IMR-90 (cell line): Measurements from ENCODE around the gene STRIP2. TPM values are rescaled to one million over a fixed set of nuclear protein-coding genes. Genes with fewer than 3 reads are reported as not detected.

Experiments
- ATAC-seq: fragments of 200-7000 bp; cut with Tn5 transposase; 2 replicates; pipeline ENCODE4 v1.9.1; 2020; ENCODE audit warnings: low read depth, mild to moderate bottlenecking, moderate library complexity
- BruUV-seq: library from RNA; stranded (reverse); fragments of 400-500 nt; replicated peaks from 2 replicates; lab custom pipeline; 2021; lab: Mats Ljungman, UMichigan
- CTCF ChIA-PET: fragments of 300-600 bp; formaldehyde crosslinking; extraction: SDS; loops from one replicate; lab custom pipeline; 2021; ENCODE audit warnings: antibody characterized with exemption; lab: Yijun Ruan, JAX
- POLR2A ChIA-PET: fragments of 300-600 bp; sonication (Branson Sonifier 250); formaldehyde crosslinking; loops from one replicate; lab custom pipeline; 2022; ENCODE audit warnings: antibody characterized with exemption; ENCODE audit not compliant: unreplicated experiment; lab: Charles Lee
- DNase-seq: peaks from one replicate; pipeline ENCODE4 v3.0.0; 2013
- H2AFZ ChIP-seq: replicated peaks from 2 replicates; pipeline ENCODE3; 2013; ENCODE audit warnings: low read length, mild to moderate bottlenecking; ENCODE audit not compliant: poor library complexity
- H2AK5ac ChIP-seq: 2 replicates; pipeline ENCODE4 v1.6.1; 2013; ENCODE audit warnings: low read depth, low read length, inconsistent platforms
- H2AK9ac ChIP-seq: replicated peaks from 2 replicates; pipeline ENCODE3; 2013; ENCODE audit warnings: mild to moderate bottlenecking, low read depth, low read length, moderate library complexity; ENCODE audit not compliant: poor library complexity
- H2BK120ac ChIP-seq: 2 replicates; pipeline ENCODE4 v1.6.1; 2013; ENCODE audit warnings: low read depth, low read length, inconsistent platforms
- H2BK15ac ChIP-seq: 3 replicates; pipeline ENCODE4 v1.6.1; 2013; ENCODE audit warnings: low read depth, low read length, inconsistent platforms
- H2BK20ac ChIP-seq: 2 replicates; pipeline ENCODE4 v1.6.1; 2013; ENCODE audit warnings: low read depth, mild to moderate bottlenecking, inconsistent platforms, low read length, moderate library complexity
- H2BK5ac ChIP-seq: 2 replicates; pipeline ENCODE4 v1.6.1; 2013; ENCODE audit warnings: mild to moderate bottlenecking, low read depth, low read length, inconsistent platforms; ENCODE audit not compliant: poor library complexity, severe bottlenecking
- H3K14ac ChIP-seq: replicated peaks from 2 replicates; pipeline ENCODE4 v1.6.1; 2013; ENCODE audit warnings: low read depth, low read length, inconsistent platforms
- H3K18ac ChIP-seq: 2 replicates; pipeline ENCODE4 v1.6.1; 2013; ENCODE audit warnings: low read depth, low read length, control low read depth
- H3K23ac ChIP-seq: 2 replicates; pipeline ENCODE4 v1.6.1; 2013; ENCODE audit warnings: low read depth, low read length, inconsistent platforms
- H3K27ac ChIP-seq: 2 replicates; pipeline ENCODE4 v1.5.1; 2013; ENCODE audit warnings: mild to moderate bottlenecking, control low read depth, low read length; ENCODE audit not compliant: insufficient read depth
- H3K27me3 ChIP-seq: 2 replicates; pipeline ENCODE4 v1.6.1; 2013; ENCODE audit warnings: low read length; ENCODE audit not compliant: control insufficient read depth, insufficient read depth
- H3K36me3 ChIP-seq: 2 replicates; pipeline ENCODE4 v1.6.1; 2013; ENCODE audit warnings: low read length, mixed read lengths; ENCODE audit not compliant: control insufficient read depth, insufficient read depth
- H3K4ac ChIP-seq: 2 replicates; pipeline ENCODE4 v1.6.1; 2013; ENCODE audit warnings: low read depth, low read length, inconsistent platforms
- H3K4me1 ChIP-seq: 2 replicates; pipeline ENCODE4 v1.6.1; 2013; ENCODE audit warnings: low read length, mixed read lengths; ENCODE audit not compliant: control insufficient read depth, insufficient read depth
- H3K4me2 ChIP-seq: 2 replicates; pipeline ENCODE4 v1.6.1; 2013; ENCODE audit warnings: low read depth, mild to moderate bottlenecking, control low read depth, low read length, moderate library complexity
- H3K4me3 ChIP-seq: 2 replicates; pipeline ENCODE4 v1.5.1; 2013; ENCODE audit warnings: low read depth, mild to moderate bottlenecking, control low read depth, low read length, moderate library complexity; ENCODE audit not compliant: insufficient read depth
- H3K56ac ChIP-seq: 2 replicates; pipeline ENCODE4 v1.6.1; 2013; ENCODE audit warnings: low read length, inconsistent platforms; ENCODE audit not compliant: insufficient read depth; ENCODE audit errors: extremely low read depth
- H3K79me1 ChIP-seq, 2 experiments: 2 replicates each; pipeline ENCODE4 v1.6.1; 2013; ENCODE audit warnings: low read length in 2 of 2, inconsistent platforms in 1 of 2, low read depth in 1 of 2
- H3K9ac ChIP-seq: 2 replicates; pipeline ENCODE4 v1.6.1; 2013; ENCODE audit warnings: low read depth, low read length, control low read depth
- H3K9me1 ChIP-seq: 2 replicates; pipeline ENCODE4 v1.6.1; 2013; ENCODE audit warnings: low read length, inconsistent platforms; ENCODE audit not compliant: insufficient read depth
- H3K9me3 ChIP-seq: 2 replicates; pipeline ENCODE4 v1.6.1; 2013; ENCODE audit warnings: low read length; ENCODE audit not compliant: control insufficient read depth, insufficient read depth
- H4K20me1 ChIP-seq: 2 replicates; pipeline ENCODE4 v1.6.1; 2013; ENCODE audit warnings: low read length, inconsistent platforms; ENCODE audit not compliant: insufficient read depth
- H4K5ac ChIP-seq: 2 replicates; pipeline ENCODE4 v1.6.1; 2013; ENCODE audit warnings: mild to moderate bottlenecking, low read depth, low read length, control low read depth
- H4K8ac ChIP-seq, 2 experiments: 2 replicates each; pipeline ENCODE4 v1.6.1; 2013; ENCODE audit warnings: low read depth in 2 of 2, low read length in 2 of 2, control low read depth in 1 of 2, inconsistent platforms in 1 of 2
- H4K91ac ChIP-seq: 2 replicates; pipeline ENCODE4 v1.6.1; 2013; ENCODE audit warnings: low read depth, low read length, inconsistent platforms; ENCODE audit not compliant: insufficient read depth
- BHLHE40 ChIP-seq: fragments of 150-350 bp; IDR thresholded peaks from 2 replicates; pipeline ENCODE4 v1.6.1; 2016; ENCODE audit warnings: mild to moderate bottlenecking, low read depth, low read length
- CEBPB ChIP-seq: IDR thresholded peaks from 2 replicates; pipeline ENCODE4 v1.6.1; 2012; ENCODE audit warnings: low read depth, low read length, improper control_type of control experiment
- CHD1 ChIP-seq: IDR thresholded peaks from 2 replicates; pipeline ENCODE4 v1.6.1; 2012; ENCODE audit warnings: low read depth, low read length, improper control_type of control experiment
- FOS ChIP-seq: fragments of 150-350 bp; IDR thresholded peaks from 2 replicates; pipeline ENCODE4 v1.6.1; 2016; ENCODE audit warnings: low read depth, low read length
- MAFK ChIP-seq: IDR thresholded peaks from 2 replicates; pipeline ENCODE4 v1.6.1; 2012; ENCODE audit warnings: low read depth, low read length, improper control_type of control experiment
- MAZ ChIP-seq: IDR thresholded peaks from 2 replicates; pipeline ENCODE4 v1.6.1; 2012; ENCODE audit warnings: low read depth, mild to moderate bottlenecking, low read length, improper control_type of control experiment, moderate library complexity, borderline replicate concordance
- MXI1 ChIP-seq: IDR thresholded peaks from 2 replicates; pipeline ENCODE4 v1.6.1; 2012; ENCODE audit warnings: low read depth, mild to moderate bottlenecking, low read length, moderate library complexity, borderline replicate concordance
- NFE2L2 ChIP-seq: fragments of 150-350 bp; IDR thresholded peaks from 2 replicates; pipeline ENCODE4 v1.6.1; 2016; ENCODE audit warnings: low read depth, mild to moderate bottlenecking, low read length
- POLR2A ChIP-seq: IDR thresholded peaks from 2 replicates; pipeline ENCODE4 v1.6.1; 2012; ENCODE audit warnings: mild to moderate bottlenecking, low read depth, low read length
- RAD21 ChIP-seq: IDR thresholded peaks from 2 replicates; pipeline ENCODE4 v1.6.1; 2012; ENCODE audit warnings: low read length, improper control_type of control experiment
- RCOR1 ChIP-seq: IDR thresholded peaks from 2 replicates; pipeline ENCODE4 v1.6.1; 2012; ENCODE audit warnings: mild to moderate bottlenecking, low read length, improper control_type of control experiment; ENCODE audit not compliant: insufficient replicate concordance
- RFX5 ChIP-seq: IDR thresholded peaks from 2 replicates; pipeline ENCODE4 v1.8.0; 2012; ENCODE audit warnings: low read depth, mild to moderate bottlenecking, low read length, moderate library complexity
- SMC3 ChIP-seq: fragments of 150-350 bp; IDR thresholded peaks from 2 replicates; pipeline ENCODE4 v1.6.1; 2016; ENCODE audit warnings: low read depth, mild to moderate bottlenecking, antibody characterized with exemption, low read length, moderate library complexity
- whole genome bisulfite sequencing, 2 experiments: methylation state at CpG; one replicate each; pipeline versions ENCODE4 v1.1.5 to v1.1.7; 2013; ENCODE audit warnings: missing lambda C conversion rate in 2 of 2; ENCODE audit not compliant: insufficient read length in 1 of 2; ENCODE audit errors: extremely low coverage in 2 of 2; 5-methylcytosine and 5-hydroxymethylcytosine counted together
- dilution Hi-C: fragments of 300-500 bp; cut with HindIII; formaldehyde crosslinking; loops from one replicate; pipeline ENCODE4 v1.14.3; 2018; ENCODE audit warnings: low sequenced_read_pairs; ENCODE audit not compliant: unreplicated experiment
- in situ Hi-C: fragments of 300-500 bp; cut with MboI; formaldehyde crosslinking; loops from 3 replicates; pipeline ENCODE4 v1.14.3; 2019; ENCODE audit warnings: low sequenced_read_pairs, inconsistent platforms, mixed read lengths
- intact Hi-C: fragments of 100-400 bp; cut with micrococcal nuclease; formaldehyde crosslinking; loops from 2 replicates; pipeline ENCODE4 v1.10.0; 2022
- polyA plus RNA-seq, 3 experiments: library from polyadenylated mRNA; depleted of rRNA; stranded (reverse); fragments of >200 nt; gene quantifications; 2 replicates each; pipeline ENCODE4 v1.2.3, GENCODE V29; 2012; ENCODE audit warnings: low replicate concordance in 1 of 3
- total RNA-seq: library from RNA; depleted of rRNA; stranded (reverse); fragments of >200 nt; gene quantifications from 2 replicates; pipeline ENCODE4 v1.2.3, GENCODE V29; 2012
- TF ChIP-seq, protein P1 (sequence below): conservative IDR thresholded peaks from 2 replicates; pipeline ENCODE4 v1.5.1; 2012; ENCODE audit warnings: mild to moderate bottlenecking, low read depth, low read length, improper control_type of control experiment
- TF ChIP-seq, protein P2 (sequence below): fragments of 150-350 bp; IDR thresholded peaks from 2 replicates; pipeline ENCODE4 v1.6.1; 2017; ENCODE audit warnings: mild to moderate bottlenecking, antibody characterized with exemption, low read length, low read depth

Gene STRIP2
- total and polyA plus RNA-seq, 2 of the 4 experiments (the other 2 are of a cell fraction), result 1.8 to 3.0 TPM

DNA sequence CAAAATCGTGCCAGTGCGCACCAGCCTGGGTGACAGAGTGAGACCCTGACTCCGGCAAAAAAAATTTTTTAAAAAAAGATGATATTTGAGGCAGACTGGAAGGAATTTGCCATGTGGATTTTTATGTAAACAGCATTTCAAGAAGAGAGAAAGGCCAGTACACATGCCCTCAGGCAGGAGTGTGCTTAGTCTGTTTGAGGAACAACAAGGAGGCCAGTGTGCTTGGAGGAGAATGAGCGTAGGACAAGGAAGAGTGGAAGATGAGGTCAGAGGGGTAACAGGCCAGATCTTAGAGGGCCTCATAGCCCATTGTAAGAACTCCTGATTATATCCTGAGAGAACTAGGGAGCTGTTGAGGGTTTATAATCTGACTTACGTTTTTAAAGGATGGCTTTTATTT, 17.2 kb upstream of the STRIP2 start:
- intact Hi-C loops (no loop called here), in situ Hi-C loops (no loop called here), dilution Hi-C loops (no loop called here)
- Histone ChIP-seq H3K23ac (no peak overlapping the region), H3K4me3 (no peak overlapping the region), H3K9ac (no peak overlapping the region), H2AFZ (no peak overlapping the region), H3K4me1 (no peaks in the 10 kb centered on the region), H3K79me1 (no peaks in the 10 kb centered on the region), H3K27me3 (no peaks in the 10 kb centered on the region), H3K9me3 (peaks cover 2% of the 10 kb centered on the region; the same call in 1 of the 2 replicates), H2BK20ac (no peak overlapping the region), H2BK15ac (no peak overlapping the region), H4K5ac (no peak overlapping the region), H3K36me3 (0 out of 2 replicates have a peak, but pooled peaks cover 2% of the 10 kb centered on the region), H3K18ac (no peak overlapping the region), H2BK5ac (no peak overlapping the region), H3K56ac (no peak overlapping the region), H3K4me2 (no peak overlapping the region), H4K20me1 (no peaks in the 10 kb centered on the region), H3K27ac (no peak overlapping the region), H3K14ac (no peak overlapping the region), H3K9me1 (no peaks in the 10 kb centered on the region), H2AK9ac (no peak overlapping the region), H2AK5ac (no peak overlapping the region), H2BK120ac (no peak overlapping the region), H4K8ac (no peak overlapping the region), H3K4ac (no peak overlapping the region), H4K91ac (no peak overlapping the region)
- peak; percentile 49; the same call in 1 of the 2 replicates for ATAC-seq
- WGBS, 2 experiments, result 60% methylated on average over 1 of the region's 5 CpGs; no CpG with 5 or more reads in 1 of the 2 experiments
- DNase-seq, result no peak
- BruUV-seq, result no TSS peak
- no peak for TF ChIP-seq FOS
- no peak for TF ChIP-seq RCOR1
- no peak for TF ChIP-seq MAFK
- no peak for TF ChIP-seq BHLHE40
- no peak for TF ChIP-seq NFE2L2
- TF ChIP-seq SMC3, result no peak
- TF ChIP-seq MAZ, result no peak
- TF ChIP-seq, protein P1, sequence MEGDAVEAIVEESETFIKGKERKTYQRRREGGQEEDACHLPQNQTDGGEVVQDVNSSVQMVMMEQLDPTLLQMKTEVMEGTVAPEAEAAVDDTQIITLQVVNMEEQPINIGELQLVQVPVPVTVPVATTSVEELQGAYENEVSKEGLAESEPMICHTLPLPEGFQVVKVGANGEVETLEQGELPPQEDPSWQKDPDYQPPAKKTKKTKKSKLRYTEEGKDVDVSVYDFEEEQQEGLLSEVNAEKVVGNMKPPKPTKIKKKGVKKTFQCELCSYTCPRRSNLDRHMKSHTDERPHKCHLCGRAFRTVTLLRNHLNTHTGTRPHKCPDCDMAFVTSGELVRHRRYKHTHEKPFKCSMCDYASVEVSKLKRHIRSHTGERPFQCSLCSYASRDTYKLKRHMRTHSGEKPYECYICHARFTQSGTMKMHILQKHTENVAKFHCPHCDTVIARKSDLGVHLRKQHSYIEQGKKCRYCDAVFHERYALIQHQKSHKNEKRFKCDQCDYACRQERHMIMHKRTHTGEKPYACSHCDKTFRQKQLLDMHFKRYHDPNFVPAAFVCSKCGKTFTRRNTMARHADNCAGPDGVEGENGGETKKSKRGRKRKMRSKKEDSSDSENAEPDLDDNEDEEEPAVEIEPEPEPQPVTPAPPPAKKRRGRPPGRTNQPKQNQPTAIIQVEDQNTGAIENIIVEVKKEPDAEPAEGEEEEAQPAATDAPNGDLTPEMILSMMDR, result no peak
- TF ChIP-seq RFX5, result no peak
- TF ChIP-seq RAD21, result no peak
- TF ChIP-seq CHD1, result no peak
- TF ChIP-seq MXI1, result no peak
- TF ChIP-seq, protein P2, sequence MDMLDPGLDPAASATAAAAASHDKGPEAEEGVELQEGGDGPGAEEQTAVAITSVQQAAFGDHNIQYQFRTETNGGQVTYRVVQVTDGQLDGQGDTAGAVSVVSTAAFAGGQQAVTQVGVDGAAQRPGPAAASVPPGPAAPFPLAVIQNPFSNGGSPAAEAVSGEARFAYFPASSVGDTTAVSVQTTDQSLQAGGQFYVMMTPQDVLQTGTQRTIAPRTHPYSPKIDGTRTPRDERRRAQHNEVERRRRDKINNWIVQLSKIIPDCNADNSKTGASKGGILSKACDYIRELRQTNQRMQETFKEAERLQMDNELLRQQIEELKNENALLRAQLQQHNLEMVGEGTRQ, result no peak
- TF ChIP-seq POLR2A, result no peak
- TF ChIP-seq CEBPB, result no peak
- ChIA-PET CTCF (interaction anchor here (0.9 kb wide), 1 partner anchor 22 kb away, joined by 3 read pairs; no protein-coding TSS in a partner anchor), POLR2A (no interaction called here)
